ENCODE measurements around the gene METTL26. TPM values are rescaled to one million over a fixed set of nuclear protein-coding genes. Genes with fewer than 3 reads are reported as not detected.

METTL26 gene
- total and polyA plus RNA-seq, 10 of the 15 experiments (the other 5 are each of a cell fraction or from before 2014, with no cell fraction given), result 5.4 to 163 (median 79.3) TPM

DNA sequence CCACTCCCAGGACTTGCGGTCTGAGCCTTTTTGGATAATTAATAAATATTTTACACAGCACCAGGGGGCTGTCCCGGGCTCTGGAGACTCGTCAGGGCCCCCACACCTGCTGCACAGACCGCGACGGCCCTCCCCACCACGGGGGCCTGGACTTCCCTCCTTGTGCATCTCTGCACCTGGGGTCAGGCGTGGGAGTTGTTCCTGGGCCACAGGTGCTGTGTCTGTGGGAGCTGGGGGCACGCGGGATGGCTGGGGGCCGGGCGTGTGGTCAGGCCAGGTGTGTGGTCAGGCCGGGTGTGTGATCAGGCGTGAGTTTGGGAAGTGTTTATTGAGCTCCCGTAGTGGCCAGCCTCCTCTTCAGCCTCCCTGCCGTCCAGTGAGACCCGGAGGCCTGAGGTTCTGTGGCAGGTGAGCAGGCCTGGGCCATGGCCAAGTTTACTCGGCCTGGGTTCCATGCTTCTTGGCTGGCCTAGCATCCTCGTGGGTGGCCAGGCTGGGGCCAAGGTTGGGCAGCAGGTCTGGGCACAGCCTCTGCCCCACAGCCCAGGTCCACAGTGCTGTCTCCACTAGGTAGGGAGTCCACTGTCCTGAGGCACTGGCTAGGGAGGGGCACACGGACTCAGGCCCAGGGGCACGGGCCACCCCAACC, 42.2 kb upstream of the METTL26 start:
- intact Hi-C loops (cut with micrococcal nuclease; ENCODE audit: unreplicated experiment), result no loop called here
- WGBS (ENCODE audit: insufficient coverage, insufficient replicate concordance, low lambda C conversion rate, missing lambda C conversion rate), result 22% methylated on average over 21 of the region's 21 CpGs
- BruUV-seq (replicated peaks), result no TSS peak
- no peaks in the 10 kb centered on the region for H3K9me3 ChIP-seq (replicated peaks; ENCODE audit: control insufficient read depth, insufficient read depth, low read length)
- H3K4me2 ChIP-seq (ENCODE audit: control insufficient read depth, insufficient read depth), result no peak overlapping the region
- TF ChIP-seq TCF12 (IDR thresholded peaks at IDR 0.05; ENCODE audit: low read depth, low read length), result 0 out of 2 replicates have a peak, but pooled peaks have one; percentile 37
- peak; percentile 47; the same call in 1 of the 2 replicates for TF ChIP-seq POLR2A (IDR thresholded peaks at IDR 0.05; ENCODE audit: low read depth, low read length)
- TF ChIP-seq BCL11A (IDR thresholded peaks at IDR 0.05; ENCODE audit: low read depth, low read length), result no peak
- no peak overlapping the region for H3K27ac ChIP-seq (ENCODE audit: control insufficient read depth, insufficient read depth)
- H4K20me1 ChIP-seq (ENCODE audit: control insufficient read depth, insufficient read depth), result peaks cover 6% of the 10 kb centered on the region; the same call in 1 of the 2 replicates
- peaks cover 18% of the 10 kb centered on the region for H3K79me2 ChIP-seq (ENCODE audit: control insufficient read depth, insufficient read depth, low read length)
- FAIRE-seq (no peak), ATAC-seq (no peak), DNase-seq (ENCODE audit: low read depth, low spot score) (no peak)
- H3K4me1 ChIP-seq (ENCODE audit: control insufficient read depth, insufficient read depth, low read length), result peaks cover 13% of the 10 kb centered on the region
- H2AFZ ChIP-seq (ENCODE audit: control insufficient read depth, low read depth, low read length), result no peak overlapping the region
- SMC1A ChIA-PET (ENCODE audit: uncharacterized antibody, unreplicated experiment), result no interaction called here
- no peak overlapping the region for H3K4me3 ChIP-seq
- CTCF ChIA-PET, result interaction anchor here (0.9 kb wide), 1 partner anchor 10 kb away, joined by 4 read pairs; the partner anchor contains the start of gene RHOT2
- no peaks in the 10 kb centered on the region for H3K27me3 ChIP-seq (replicated peaks in 1 of 2; ENCODE audit: control insufficient read depth in 2 of 2, insufficient read depth in 2 of 2, low read length in 1 of 2)
- in situ Hi-C loops (cut with MboI), result no loop called here
- no peak overlapping the region for H3K9ac ChIP-seq (ENCODE audit: control insufficient read depth, insufficient read depth, low read length)
- peaks cover 6 to 7% of the 10 kb centered on the region in 2 experiments; a peak in 2 of 4 replicates for H3K36me3 ChIP-seq (ENCODE audit: control insufficient read depth in 2 of 2, insufficient read depth in 2 of 2, low read length in 1 of 2)
- RAD21 ChIA-PET (ENCODE audit: unreplicated experiment), result interaction anchor here (0.6 kb wide), 1 partner anchor 1043 kb away, joined by 4 read pairs; no protein-coding TSS in a partner anchor
- POLR2A ChIA-PET, result no interaction called here

DNA sequence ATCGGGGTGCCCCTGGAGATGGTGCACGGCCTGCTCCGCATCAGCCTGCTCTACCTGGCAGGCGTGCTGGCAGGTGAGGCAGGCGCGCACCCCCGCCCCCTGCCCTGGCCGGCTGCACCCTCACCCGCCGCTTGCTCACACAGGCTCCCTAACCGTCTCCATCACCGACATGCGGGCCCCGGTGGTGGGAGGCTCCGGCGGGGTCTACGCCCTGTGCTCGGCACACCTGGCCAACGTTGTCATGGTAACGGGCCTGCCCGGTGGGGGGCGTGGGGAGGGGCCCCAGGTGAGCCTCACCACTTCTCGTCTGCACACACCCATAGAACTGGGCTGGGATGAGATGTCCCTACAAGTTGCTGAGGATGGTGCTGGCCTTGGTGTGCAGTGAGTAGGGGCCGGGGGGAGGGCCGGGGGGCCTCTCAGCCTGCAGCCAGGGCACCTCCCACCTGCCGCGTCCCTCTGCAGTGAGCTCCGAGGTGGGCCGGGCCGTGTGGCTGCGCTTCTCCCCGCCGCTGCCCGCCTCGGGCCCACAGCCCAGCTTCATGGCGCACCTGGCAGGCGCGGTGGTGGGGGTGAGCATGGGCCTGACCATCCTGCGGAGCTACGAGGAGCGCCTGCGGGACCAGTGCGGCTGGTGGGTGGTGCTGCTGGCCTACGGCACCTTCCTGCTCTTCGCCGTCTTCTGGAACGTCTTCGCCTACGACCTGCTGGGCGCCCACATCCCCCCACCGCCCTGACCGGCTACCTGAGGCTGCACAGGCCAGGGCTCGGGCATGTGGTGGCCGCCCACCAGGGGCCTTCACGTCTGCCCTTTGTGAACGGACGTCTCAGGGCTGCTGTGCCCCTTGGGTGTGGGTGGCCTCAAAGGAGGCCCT, 41.4 kb upstream of the METTL26 start:
- Histone ChIP-seq H4K20me1 (ENCODE audit: control insufficient read depth, insufficient read depth) (peaks cover 6% of the 10 kb centered on the region; the same call in 1 of the 2 replicates), H3K79me2 (ENCODE audit: control insufficient read depth, insufficient read depth, low read length) (peaks cover 14% of the 10 kb centered on the region), H3K4me1 (ENCODE audit: control insufficient read depth, insufficient read depth, low read length) (peaks cover 7% of the 10 kb centered on the region), H2AFZ (ENCODE audit: control insufficient read depth, low read depth, low read length) (no peak overlapping the region), H3K36me3 (ENCODE audit: control insufficient read depth in 2 of 2, insufficient read depth in 2 of 2, low read length in 1 of 2) (peaks cover under 1 to 6% of the 10 kb centered on the region in 2 experiments; a peak in 2 of 4 replicates), H3K9ac (ENCODE audit: control insufficient read depth, insufficient read depth, low read length) (no peak overlapping the region), H3K27ac (ENCODE audit: control insufficient read depth, insufficient read depth) (no peak overlapping the region), H3K9me3 (replicated peaks; ENCODE audit: control insufficient read depth, insufficient read depth, low read length) (no peaks in the 10 kb centered on the region), H3K4me3 (no peak overlapping the region), H3K4me2 (ENCODE audit: control insufficient read depth, insufficient read depth) (no peak overlapping the region), H3K27me3 (replicated peaks in 1 of 2; ENCODE audit: control insufficient read depth in 2 of 2, insufficient read depth in 2 of 2, low read length in 1 of 2) (no peaks in the 10 kb centered on the region)
- in situ Hi-C loops (cut with MboI) (no loop called here), intact Hi-C loops (cut with micrococcal nuclease; ENCODE audit: unreplicated experiment) (no loop called here)
- no peak for FAIRE-seq
- RAD21 ChIA-PET (ENCODE audit: unreplicated experiment), result no interaction called here
- 67% methylated on average over 54 of the region's 57 CpGs for WGBS (ENCODE audit: insufficient coverage, insufficient replicate concordance, low lambda C conversion rate, missing lambda C conversion rate)
- ATAC-seq, result no peak
- SMC1A ChIA-PET (ENCODE audit: uncharacterized antibody, unreplicated experiment), result no interaction called here
- POLR2A ChIA-PET, result no interaction called here
- DNase-seq (ENCODE audit: low read depth, low spot score), result no peak
- no TSS peak for BruUV-seq (replicated peaks)
- CTCF ChIA-PET, result no interaction called here
- TF ChIP-seq SMARCA5 (IDR thresholded peaks at IDR 0.05) (no peak), CBFB (IDR thresholded peaks at IDR 0.05; ENCODE audit: low read depth) (no peak), BHLHE40 (IDR thresholded peaks at IDR 0.05; ENCODE audit: borderline replicate concordance in 1 of 2, low read depth in 2 of 2, low read length in 1 of 2) (no peak)
- TF ChIP-seq, protein P1, sequence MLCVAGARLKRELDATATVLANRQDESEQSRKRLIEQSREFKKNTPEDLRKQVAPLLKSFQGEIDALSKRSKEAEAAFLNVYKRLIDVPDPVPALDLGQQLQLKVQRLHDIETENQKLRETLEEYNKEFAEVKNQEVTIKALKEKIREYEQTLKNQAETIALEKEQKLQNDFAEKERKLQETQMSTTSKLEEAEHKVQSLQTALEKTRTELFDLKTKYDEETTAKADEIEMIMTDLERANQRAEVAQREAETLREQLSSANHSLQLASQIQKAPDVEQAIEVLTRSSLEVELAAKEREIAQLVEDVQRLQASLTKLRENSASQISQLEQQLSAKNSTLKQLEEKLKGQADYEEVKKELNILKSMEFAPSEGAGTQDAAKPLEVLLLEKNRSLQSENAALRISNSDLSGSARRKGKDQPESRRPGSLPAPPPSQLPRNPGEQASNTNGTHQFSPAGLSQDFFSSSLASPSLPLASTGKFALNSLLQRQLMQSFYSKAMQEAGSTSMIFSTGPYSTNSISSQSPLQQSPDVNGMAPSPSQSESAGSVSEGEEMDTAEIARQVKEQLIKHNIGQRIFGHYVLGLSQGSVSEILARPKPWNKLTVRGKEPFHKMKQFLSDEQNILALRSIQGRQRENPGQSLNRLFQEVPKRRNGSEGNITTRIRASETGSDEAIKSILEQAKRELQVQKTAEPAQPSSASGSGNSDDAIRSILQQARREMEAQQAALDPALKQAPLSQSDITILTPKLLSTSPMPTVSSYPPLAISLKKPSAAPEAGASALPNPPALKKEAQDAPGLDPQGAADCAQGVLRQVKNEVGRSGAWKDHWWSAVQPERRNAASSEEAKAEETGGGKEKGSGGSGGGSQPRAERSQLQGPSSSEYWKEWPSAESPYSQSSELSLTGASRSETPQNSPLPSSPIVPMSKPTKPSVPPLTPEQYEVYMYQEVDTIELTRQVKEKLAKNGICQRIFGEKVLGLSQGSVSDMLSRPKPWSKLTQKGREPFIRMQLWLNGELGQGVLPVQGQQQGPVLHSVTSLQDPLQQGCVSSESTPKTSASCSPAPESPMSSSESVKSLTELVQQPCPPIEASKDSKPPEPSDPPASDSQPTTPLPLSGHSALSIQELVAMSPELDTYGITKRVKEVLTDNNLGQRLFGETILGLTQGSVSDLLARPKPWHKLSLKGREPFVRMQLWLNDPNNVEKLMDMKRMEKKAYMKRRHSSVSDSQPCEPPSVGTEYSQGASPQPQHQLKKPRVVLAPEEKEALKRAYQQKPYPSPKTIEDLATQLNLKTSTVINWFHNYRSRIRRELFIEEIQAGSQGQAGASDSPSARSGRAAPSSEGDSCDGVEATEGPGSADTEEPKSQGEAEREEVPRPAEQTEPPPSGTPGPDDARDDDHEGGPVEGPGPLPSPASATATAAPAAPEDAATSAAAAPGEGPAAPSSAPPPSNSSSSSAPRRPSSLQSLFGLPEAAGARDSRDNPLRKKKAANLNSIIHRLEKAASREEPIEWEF (IDR thresholded peaks at IDR 0.05; ENCODE audit: insufficient replicate concordance, low read depth, low read length), result no peak
- TF ChIP-seq, protein P2, sequence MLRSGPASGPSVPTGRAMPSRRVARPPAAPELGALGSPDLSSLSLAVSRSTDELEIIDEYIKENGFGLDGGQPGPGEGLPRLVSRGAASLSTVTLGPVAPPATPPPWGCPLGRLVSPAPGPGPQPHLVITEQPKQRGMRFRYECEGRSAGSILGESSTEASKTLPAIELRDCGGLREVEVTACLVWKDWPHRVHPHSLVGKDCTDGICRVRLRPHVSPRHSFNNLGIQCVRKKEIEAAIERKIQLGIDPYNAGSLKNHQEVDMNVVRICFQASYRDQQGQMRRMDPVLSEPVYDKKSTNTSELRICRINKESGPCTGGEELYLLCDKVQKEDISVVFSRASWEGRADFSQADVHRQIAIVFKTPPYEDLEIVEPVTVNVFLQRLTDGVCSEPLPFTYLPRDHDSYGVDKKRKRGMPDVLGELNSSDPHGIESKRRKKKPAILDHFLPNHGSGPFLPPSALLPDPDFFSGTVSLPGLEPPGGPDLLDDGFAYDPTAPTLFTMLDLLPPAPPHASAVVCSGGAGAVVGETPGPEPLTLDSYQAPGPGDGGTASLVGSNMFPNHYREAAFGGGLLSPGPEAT (IDR thresholded peaks at IDR 0.05; ENCODE audit: low read depth), result no peak

Measured in GM12878 (cell line).